H1 (cell line): ENCODE measurements around the gene CBLB. TPM values are rescaled to one million over a fixed set of nuclear protein-coding genes. Genes with fewer than 3 reads are reported as not detected.

Experiments
- CTCF ChIA-PET: fragments of 300-600 bp; sonication (Branson Sonifier 250); formaldehyde crosslinking; loops from one replicate; lab custom pipeline; 2021; ENCODE audit not compliant: partially characterized antibody; lab: Charles Lee
- POLR2A ChIA-PET: fragments of 300-600 bp; sonication (Branson Sonifier 250); formaldehyde crosslinking; loops from one replicate; lab custom pipeline; 2021; ENCODE audit warnings: inconsistent platforms; ENCODE audit not compliant: partially characterized antibody; lab: Charles Lee
- DNase-seq, 2 experiments: peaks; one replicate each; pipeline versions ENCODE4 v3.0.0 to v3.0.0-alpha.2; 2010 to 2022; ENCODE audit warnings: low spot score in 2 of 2, low read depth in 1 of 2, mixed read lengths in 1 of 2
- FAIRE-seq: peaks from 2 replicates; lab custom pipeline; 2011; peaks lifted over from hg19 to GRCh38; lab: Jason Lieb, UNC
- H2AFZ ChIP-seq: 2 replicates; pipeline ENCODE4 v1.8.1; 2012; ENCODE audit warnings: low read length, inconsistent platforms
- H2AK5ac ChIP-seq: 2 replicates; pipeline ENCODE4 v1.6.1; 2013; ENCODE audit warnings: low read depth, low read length
- H2BK120ac ChIP-seq: replicated peaks from 2 replicates; pipeline ENCODE3; 2013; ENCODE audit warnings: low read depth, low read length, inconsistent platforms
- H2BK12ac ChIP-seq: 2 replicates; pipeline ENCODE4 v1.6.1; 2013; ENCODE audit warnings: low read depth, low read length
- H2BK15ac ChIP-seq: 2 replicates; pipeline ENCODE4 v1.6.1; 2013; ENCODE audit warnings: low read length
- H2BK20ac ChIP-seq: 2 replicates; pipeline ENCODE4 v1.6.1; 2013; ENCODE audit warnings: low read length
- H2BK5ac ChIP-seq: 2 replicates; pipeline ENCODE4 v1.6.1; 2013; ENCODE audit warnings: low read depth, low read length
- H3K14ac ChIP-seq: 2 replicates; pipeline ENCODE4 v1.6.1; 2013; ENCODE audit warnings: inconsistent platforms; ENCODE audit not compliant: insufficient read length
- H3K18ac ChIP-seq: 2 replicates; pipeline ENCODE4 v1.6.1; 2013; ENCODE audit warnings: low read length; ENCODE audit errors: extremely low read depth
- H3K23ac ChIP-seq: 2 replicates; pipeline ENCODE4 v1.6.1; 2013; ENCODE audit warnings: inconsistent platforms; ENCODE audit not compliant: insufficient read length
- H3K23me2 ChIP-seq: 2 replicates; pipeline ENCODE4 v1.6.1; 2013; ENCODE audit warnings: low read depth, low read length
- H3K27ac ChIP-seq: 2 replicates; pipeline ENCODE4 v1.6.1; 2011; ENCODE audit warnings: low read depth, low read length, inconsistent platforms
- H3K27me3 ChIP-seq, 4 experiments: replicated peaks in 1 of 4; 1 replicate in 1 of 4; 2 replicates in 3 of 4; pipeline versions ENCODE4 v1.6.1 to v1.8.1; 2011 to 2013; ENCODE audit warnings: low read length in 3 of 4, mild to moderate bottlenecking in 3 of 4, inconsistent platforms in 2 of 4, mixed read lengths in 2 of 4, moderate library complexity in 1 of 4; ENCODE audit not compliant: control insufficient read depth in 3 of 4, insufficient read depth in 3 of 4; ENCODE audit errors: extremely low read depth in 1 of 4
- H3K36me3 ChIP-seq, 4 experiments: 2 replicates each; pipeline versions ENCODE4 v1.6.1 to v1.8.1; 2011 to 2013; ENCODE audit warnings: mild to moderate bottlenecking in 4 of 4, low read length in 3 of 4, moderate library complexity in 2 of 4, control low read depth in 1 of 4, inconsistent platforms in 1 of 4; ENCODE audit not compliant: insufficient read depth in 4 of 4, control insufficient read depth in 2 of 4
- H3K4ac ChIP-seq: replicated peaks from 2 replicates; pipeline ENCODE3; 2013; ENCODE audit warnings: low read length, low read depth, mixed read lengths, inconsistent platforms; ENCODE audit not compliant: insufficient read length
- H3K4me1 ChIP-seq, 4 experiments: replicated peaks in 1 of 4; 1 replicate in 1 of 4; 2 replicates in 3 of 4; pipeline versions ENCODE4 v1.6.1 to v1.8.1; 2011 to 2013; ENCODE audit warnings: low read length in 3 of 4, inconsistent platforms in 2 of 4, mixed read lengths in 1 of 4; ENCODE audit not compliant: insufficient read depth in 4 of 4, control insufficient read depth in 3 of 4
- H3K4me2 ChIP-seq, 2 experiments: 2 replicates each; pipeline versions ENCODE4 v1.6.1 to v1.8.1; 2011 to 2013; ENCODE audit warnings: low read depth in 2 of 2, low read length in 2 of 2, control low read depth in 1 of 2, inconsistent platforms in 1 of 2, mild to moderate bottlenecking in 1 of 2; ENCODE audit not compliant: insufficient read depth in 1 of 2
- H3K4me3 ChIP-seq, 4 experiments: fragments of 200-600, 300-600 bp in 1 of 4; sonication (generic), shearing (Covaris generic), sonication (Bioruptor Twin) in 1 of 4; 2 replicates each; pipeline versions ENCODE4 v1.5.1 to v1.8.1; 2011 to 2016; ENCODE audit warnings: low read length in 4 of 4, low read depth in 3 of 4, control low read depth in 2 of 4, inconsistent platforms in 2 of 4, mild to moderate bottlenecking in 2 of 4, mixed read lengths in 1 of 4, moderate library complexity in 1 of 4; ENCODE audit not compliant: insufficient read depth in 2 of 4; ENCODE audit errors: extremely low read depth in 1 of 4
- H3K56ac ChIP-seq: replicated peaks from 2 replicates; pipeline ENCODE3; 2013; ENCODE audit warnings: low read depth, mild to moderate bottlenecking, mixed read lengths, low read length, inconsistent platforms; ENCODE audit not compliant: insufficient read length
- H3K79me1 ChIP-seq: 2 replicates; pipeline ENCODE4 v1.6.1; 2013; ENCODE audit warnings: low read depth, low read length, control low read depth
- H3K79me2 ChIP-seq, 2 experiments: 2 replicates each; pipeline versions ENCODE4 v1.6.1 to v1.8.1; 2012 to 2013; ENCODE audit warnings: low read length in 2 of 2, mild to moderate bottlenecking in 2 of 2, inconsistent platforms in 1 of 2; ENCODE audit not compliant: insufficient read depth in 2 of 2, control insufficient read depth in 1 of 2
- H3K9ac ChIP-seq, 4 experiments: replicated peaks in 1 of 4; 1 replicate in 1 of 4; 2 replicates in 3 of 4; pipeline versions ENCODE4 v1.6.1 to v1.8.1; 2011 to 2013; ENCODE audit warnings: low read depth in 3 of 4, low read length in 3 of 4, control low read depth in 2 of 4, mild to moderate bottlenecking in 2 of 4, moderate library complexity in 2 of 4, inconsistent platforms in 1 of 4; ENCODE audit errors: extremely low read depth in 1 of 4
- H3K9me3 ChIP-seq, 2 experiments: 2 replicates each; pipeline versions ENCODE4 v1.6.1 to v1.8.1; 2012 to 2013; ENCODE audit warnings: mild to moderate bottlenecking in 2 of 2, moderate library complexity in 2 of 2, control low read depth in 1 of 2, inconsistent platforms in 1 of 2, low read depth in 1 of 2, low read length in 1 of 2, mixed read lengths in 1 of 2; ENCODE audit not compliant: insufficient read depth in 2 of 2
- H4K20me1 ChIP-seq, 2 experiments: replicated peaks in 1 of 2; 2 replicates each; pipeline versions ENCODE3 to v1.8.1; 2011 to 2013; ENCODE audit warnings: inconsistent platforms in 2 of 2, low read length in 2 of 2, mild to moderate bottlenecking in 1 of 2; ENCODE audit not compliant: insufficient read depth in 2 of 2, control insufficient read depth in 1 of 2
- H4K5ac ChIP-seq: 2 replicates; pipeline ENCODE4 v1.6.1; 2013; ENCODE audit warnings: low read length, low read depth, mixed read lengths, inconsistent platforms; ENCODE audit not compliant: insufficient read length
- H4K8ac ChIP-seq: 2 replicates; pipeline ENCODE4 v1.8.0; 2013; ENCODE audit warnings: mild to moderate bottlenecking, moderate library complexity, low read length, inconsistent platforms; ENCODE audit not compliant: insufficient read depth; ENCODE audit errors: extremely low read depth
- H4K91ac ChIP-seq: replicated peaks from 2 replicates; pipeline ENCODE3; 2013; ENCODE audit warnings: low read length, mixed read lengths, inconsistent platforms; ENCODE audit not compliant: insufficient read length
- CBX5 ChIP-seq: fragments of 300-800, 300-1000 bp; sonication (generic); IDR thresholded peaks from 2 replicates; pipeline ENCODE4 v1.7.1; 2016; ENCODE audit warnings: antibody characterized with exemption, low read length, low read depth
- CHD2 ChIP-seq: IDR thresholded peaks from 2 replicates; pipeline ENCODE4 v1.6.1; 2012; ENCODE audit warnings: low read length, improper control_type of control experiment
- CREB1 ChIP-seq: IDR thresholded peaks from 2 replicates; pipeline ENCODE4 v1.6.1; 2012; ENCODE audit warnings: inconsistent platforms
- FOSL1 ChIP-seq: IDR thresholded peaks from 2 replicates; pipeline ENCODE4 v1.6.1; 2011; ENCODE audit warnings: mild to moderate bottlenecking, low read depth, low read length, moderate library complexity; ENCODE audit not compliant: insufficient read depth
- HDAC2 ChIP-seq, 2 experiments: fragments of 300-600 bp in 1 of 2; sonication (generic) in 1 of 2; IDR thresholded peaks; 2 replicates each; pipeline ENCODE4 v1.6.1; 2011 to 2012; ENCODE audit warnings: low read depth in 2 of 2, low read length in 2 of 2, mild to moderate bottlenecking in 2 of 2, moderate library complexity in 2 of 2, borderline replicate concordance in 1 of 2, inconsistent platforms in 1 of 2
- MAFK ChIP-seq: IDR thresholded peaks from 2 replicates; pipeline ENCODE4 v1.6.1; 2012; ENCODE audit warnings: low read depth, mild to moderate bottlenecking, improper control_type of control experiment, low read length
- RBBP5 ChIP-seq: IDR thresholded peaks from 2 replicates; pipeline ENCODE4 v1.7.1; 2012; ENCODE audit warnings: low read depth, mild to moderate bottlenecking, inconsistent platforms, low read length, moderate library complexity, borderline replicate concordance
- RFX5 ChIP-seq: IDR thresholded peaks from 2 replicates; pipeline ENCODE4 v1.6.1; 2011; ENCODE audit warnings: low read depth, low read length, improper control_type of control experiment, borderline replicate concordance
- SRF ChIP-seq: IDR thresholded peaks from 2 replicates; pipeline ENCODE4 v1.6.1; 2011; ENCODE audit warnings: mild to moderate bottlenecking, low read depth, low read length, moderate library complexity
- TAF7 ChIP-seq: optimal IDR thresholded peaks from 2 replicates; pipeline ENCODE3; 2011; ENCODE audit warnings: low read depth, mild to moderate bottlenecking, inconsistent platforms, low read length, moderate library complexity, borderline replicate concordance
- TEAD4 ChIP-seq: IDR thresholded peaks from 2 replicates; pipeline ENCODE4 v1.6.1; 2012; ENCODE audit warnings: low read depth, low read length, inconsistent platforms, mixed read lengths
- ZNF274 ChIP-seq: IDR thresholded peaks from 2 replicates; pipeline ENCODE4 v1.7.0; 2012; ENCODE audit warnings: low read length, borderline replicate concordance; ENCODE audit errors: extremely low read depth
- WGBS, 2 experiments: shearing (Covaris generic) in 1 of 2; methylation state at CpG; one replicate each; pipeline versions ENCODE4 v1.1.6 to v1.1.7; 2013 to 2015; ENCODE audit warnings: low lambda C conversion rate in 2 of 2, mixed read lengths in 2 of 2, inconsistent platforms in 1 of 2, low coverage in 1 of 2, missing lambda C conversion rate in 1 of 2; ENCODE audit not compliant: insufficient replicate concordance in 2 of 2, insufficient coverage in 1 of 2, insufficient read length in 1 of 2; ENCODE audit errors: extremely low coverage in 1 of 2, missing lambda C conversion rate in 1 of 2; 5-methylcytosine and 5-hydroxymethylcytosine counted together
- polyA plus RNA-seq, 7 experiments: library from polyadenylated mRNA; depleted of rRNA in 3 of 7; stranded (reverse) in 5 of 7; unstranded in 2 of 7; fragments of >200 nt in 5 of 7; fragments of 200-250 nt in 2 of 7; gene quantifications; 1 replicate in 5 of 7; 2 replicates in 1 of 7; 4 replicates in 1 of 7; pipeline versions ENCODE4 v1.2.1 to v1.2.3, GENCODE V29; 2011 to 2013; ENCODE audit warnings: missing spikeins in 2 of 7, mixed read lengths in 2 of 7
- total RNA-seq: library from RNA; stranded (reverse); fragmentation: NEBNext Ultra II Directional; extraction: Animal tissue kit (Norgen Biotek cat#: 25700); gene quantifications from 2 replicates; pipeline ENCODE4 v1.2.1, GENCODE V29; 2021
- TF ChIP-seq, protein P1 (sequence below): IDR thresholded peaks from 2 replicates; pipeline ENCODE4 v1.6.1; 2012; ENCODE audit warnings: low read length, inconsistent platforms

The CBLB gene
- total and polyA plus RNA-seq, 2 of the 8 experiments (the other 6 are each of a cell fraction or from before 2014, with no cell fraction given): 14.5 to 26.0 TPM

DNA sequence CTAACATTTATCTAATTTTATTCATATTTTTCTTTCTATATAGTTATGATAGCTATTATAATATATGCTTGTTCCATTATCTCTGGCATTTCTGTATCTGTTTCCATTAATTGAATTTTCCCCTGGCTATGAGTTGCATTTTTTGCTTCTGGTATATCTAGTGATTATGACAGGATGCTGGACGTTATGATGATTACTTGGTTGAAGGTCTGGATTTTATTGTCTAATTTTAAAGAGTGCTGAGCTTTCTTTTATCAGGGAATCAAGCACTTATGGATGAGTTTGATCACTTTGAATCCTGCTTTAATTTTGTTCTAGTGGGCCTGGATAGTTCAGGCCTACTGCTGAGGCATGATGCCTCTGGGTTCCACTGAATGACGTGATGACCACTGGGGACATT is 229.7 kb downstream of the CBLB start:
- H4K20me1 ChIP-seq: no peaks in the 10 kb centered on the region
- H3K27me3 ChIP-seq: no peaks in the 10 kb centered on the region
- no peak overlapping the region for H4K8ac ChIP-seq
- H3K27ac ChIP-seq: no peak overlapping the region
- WGBS, 2 experiments: 93% methylated on average over 2 of the region's 2 CpGs; no CpG with 5 or more reads in 1 of the 2 experiments
- no peak overlapping the region for H3K4ac ChIP-seq
- no peak overlapping the region for H2BK15ac ChIP-seq
- no peak overlapping the region for H3K14ac ChIP-seq
- ChIA-PET POLR2A (no interaction called here), CTCF (interaction anchor here (1.3 kb wide), 1 partner anchor 12 kb away, joined by 4 read pairs; no protein-coding TSS in a partner anchor)
- H3K23me2 ChIP-seq: no peaks in the 10 kb centered on the region
- H3K4me3 ChIP-seq: no peak overlapping the region
- no peak for FAIRE-seq
- no peak overlapping the region for H2BK5ac ChIP-seq
- H2AK5ac ChIP-seq: no peak overlapping the region
- no peaks in the 10 kb centered on the region for H3K79me2 ChIP-seq
- H2BK120ac ChIP-seq: no peak overlapping the region
- no peak overlapping the region for H4K5ac ChIP-seq
- no peak overlapping the region for H2BK20ac ChIP-seq
- no peak overlapping the region for H4K91ac ChIP-seq
- no peak overlapping the region for H3K56ac ChIP-seq
- no peaks in the 10 kb centered on the region for H3K36me3 ChIP-seq
- H3K9ac ChIP-seq: no peak overlapping the region
- H2AFZ ChIP-seq: no peak overlapping the region
- H2BK12ac ChIP-seq: no peak overlapping the region
- no peak overlapping the region for H3K18ac ChIP-seq
- H3K4me1 ChIP-seq: no peaks in the 10 kb centered on the region
- no peaks in the 10 kb centered on the region for H3K79me1 ChIP-seq
- H3K9me3 ChIP-seq: no peaks in the 10 kb centered on the region
- no peak overlapping the region for H3K4me2 ChIP-seq
- H3K23ac ChIP-seq: no peak overlapping the region
- no peak for DNase-seq
- TF ChIP-seq RBBP5 (no peak), MAFK (no peak), CHD2 (no peak), TAF7 (no peak), TEAD4 (no peak), FOSL1 (no peak), SRF (no peak), ZNF274 (no peak), CBX5 (no peak), HDAC2 (IDR thresholded peaks at IDR 0.05; ENCODE audit: borderline replicate concordance in 1 of 2, low read depth in 2 of 2, low read length in 2 of 2) (no peak), RFX5 (no peak), CREB1 (no peak)
- TF ChIP-seq, protein P1, sequence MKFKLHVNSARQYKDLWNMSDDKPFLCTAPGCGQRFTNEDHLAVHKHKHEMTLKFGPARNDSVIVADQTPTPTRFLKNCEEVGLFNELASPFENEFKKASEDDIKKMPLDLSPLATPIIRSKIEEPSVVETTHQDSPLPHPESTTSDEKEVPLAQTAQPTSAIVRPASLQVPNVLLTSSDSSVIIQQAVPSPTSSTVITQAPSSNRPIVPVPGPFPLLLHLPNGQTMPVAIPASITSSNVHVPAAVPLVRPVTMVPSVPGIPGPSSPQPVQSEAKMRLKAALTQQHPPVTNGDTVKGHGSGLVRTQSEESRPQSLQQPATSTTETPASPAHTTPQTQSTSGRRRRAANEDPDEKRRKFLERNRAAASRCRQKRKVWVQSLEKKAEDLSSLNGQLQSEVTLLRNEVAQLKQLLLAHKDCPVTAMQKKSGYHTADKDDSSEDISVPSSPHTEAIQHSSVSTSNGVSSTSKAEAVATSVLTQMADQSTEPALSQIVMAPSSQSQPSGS: no peak
